ENCODE measurements around the gene ALG3.

ALG3 gene

DNA sequence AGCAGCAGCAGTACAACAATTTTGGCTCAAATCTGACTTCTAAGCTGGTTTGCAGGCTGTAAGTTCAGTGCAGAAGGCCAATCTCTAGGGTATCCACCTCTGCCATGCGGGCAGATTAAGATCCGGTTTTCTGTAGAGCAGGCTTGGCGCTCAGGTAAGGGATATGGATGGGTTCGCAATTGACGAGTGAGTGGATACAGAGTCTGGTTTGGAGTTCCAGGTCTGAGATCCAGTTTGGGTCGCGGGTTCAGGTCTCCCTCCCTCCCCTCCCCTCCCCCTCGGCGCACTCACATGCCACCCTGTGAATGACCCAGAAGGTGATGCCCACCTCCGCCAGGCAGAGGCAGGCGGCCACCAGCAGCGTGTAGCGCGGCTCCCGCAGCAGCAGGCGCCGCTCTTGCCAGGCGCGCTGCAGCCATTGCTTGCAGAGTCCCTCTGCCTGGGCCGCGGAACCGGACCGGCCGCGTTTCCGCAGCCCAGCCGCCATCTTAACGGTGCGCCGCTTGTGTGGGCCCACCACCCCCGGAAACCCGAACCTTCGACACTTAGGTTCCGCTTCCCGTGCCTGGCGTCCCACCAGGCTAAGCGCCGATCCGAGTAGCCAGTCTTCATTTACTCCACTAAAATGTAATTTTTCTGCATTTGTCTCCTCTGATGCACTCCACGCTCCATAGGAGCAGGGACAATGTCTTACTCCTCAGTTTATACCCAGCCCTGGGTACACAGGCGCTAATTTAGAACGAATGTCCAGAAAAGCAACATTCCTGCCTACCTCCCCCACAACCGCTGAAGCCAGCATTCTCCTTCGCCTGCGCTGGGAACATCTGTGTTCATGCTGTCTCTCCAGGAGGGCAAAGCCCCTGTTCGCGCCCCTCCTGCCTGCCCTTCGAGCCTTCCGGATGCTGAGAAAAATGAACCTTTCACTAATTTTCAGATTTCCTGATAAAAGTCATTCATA lies at the start of gene ALG3:
Gene ALG3, minus strand, starts transcription at position 509 of the 958 bp plus-strand sequence. Its CDS starts 22 bp downstream, at position 487.
- DNase-seq = peak; percentile 90
- Histone ChIP-seq H2AFZ (ENCODE audit: low read length) (peak within 1 kb of the TSS; percentile 98), H3K4me3 (ENCODE audit: low read length) (peak within 1 kb of the TSS; percentile 99), H3K36me3 (replicated peaks; ENCODE audit: insufficient read depth, low read length) (0 out of 2 replicates have a peak, but pooled peaks cover 7% of the 10 kb centered on the region), H3K27ac (ENCODE audit: low read length) (peak within 1 kb of the TSS; percentile 86), H3K79me2 (ENCODE audit: low read length) (peaks cover 32% of the 10 kb centered on the region), H3F3A (ENCODE audit: insufficient read depth, low read length) (peaks cover 14% of the 10 kb centered on the region), H3K9ac (ENCODE audit: low read length) (peak within 1 kb of the TSS; percentile 94), H3K4me1 (ENCODE audit: low read length) (no peaks in the 10 kb centered on the region), H3K9me3 (replicated peaks; ENCODE audit: insufficient read depth, low read length) (no peaks in the 10 kb centered on the region), H4K20me1 (ENCODE audit: insufficient read depth, low read length) (no peaks in the 10 kb centered on the region), H3K4me2 (ENCODE audit: low read depth, low read length) (peak within 1 kb of the TSS; percentile 98), H3K27me3 (replicated peaks; ENCODE audit: insufficient read depth, low read length) (no peaks in the 10 kb centered on the region), H3K9me2 (replicated peaks; ENCODE audit: insufficient read depth, low read length) (no peaks in the 10 kb centered on the region)
- TF ChIP-seq EZH2phosphoT487 (IDR thresholded peaks at IDR 0.05; ENCODE audit: low read length) = no peak
- no peak for TF ChIP-seq EZH2 (optimal IDR thresholded peaks at IDR 0.05; ENCODE audit: low read depth, low read length)
- TF ChIP-seq, protein P1, sequence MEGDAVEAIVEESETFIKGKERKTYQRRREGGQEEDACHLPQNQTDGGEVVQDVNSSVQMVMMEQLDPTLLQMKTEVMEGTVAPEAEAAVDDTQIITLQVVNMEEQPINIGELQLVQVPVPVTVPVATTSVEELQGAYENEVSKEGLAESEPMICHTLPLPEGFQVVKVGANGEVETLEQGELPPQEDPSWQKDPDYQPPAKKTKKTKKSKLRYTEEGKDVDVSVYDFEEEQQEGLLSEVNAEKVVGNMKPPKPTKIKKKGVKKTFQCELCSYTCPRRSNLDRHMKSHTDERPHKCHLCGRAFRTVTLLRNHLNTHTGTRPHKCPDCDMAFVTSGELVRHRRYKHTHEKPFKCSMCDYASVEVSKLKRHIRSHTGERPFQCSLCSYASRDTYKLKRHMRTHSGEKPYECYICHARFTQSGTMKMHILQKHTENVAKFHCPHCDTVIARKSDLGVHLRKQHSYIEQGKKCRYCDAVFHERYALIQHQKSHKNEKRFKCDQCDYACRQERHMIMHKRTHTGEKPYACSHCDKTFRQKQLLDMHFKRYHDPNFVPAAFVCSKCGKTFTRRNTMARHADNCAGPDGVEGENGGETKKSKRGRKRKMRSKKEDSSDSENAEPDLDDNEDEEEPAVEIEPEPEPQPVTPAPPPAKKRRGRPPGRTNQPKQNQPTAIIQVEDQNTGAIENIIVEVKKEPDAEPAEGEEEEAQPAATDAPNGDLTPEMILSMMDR (IDR thresholded peaks at IDR 0.05; ENCODE audit: low read length) = no peak

DNA sequence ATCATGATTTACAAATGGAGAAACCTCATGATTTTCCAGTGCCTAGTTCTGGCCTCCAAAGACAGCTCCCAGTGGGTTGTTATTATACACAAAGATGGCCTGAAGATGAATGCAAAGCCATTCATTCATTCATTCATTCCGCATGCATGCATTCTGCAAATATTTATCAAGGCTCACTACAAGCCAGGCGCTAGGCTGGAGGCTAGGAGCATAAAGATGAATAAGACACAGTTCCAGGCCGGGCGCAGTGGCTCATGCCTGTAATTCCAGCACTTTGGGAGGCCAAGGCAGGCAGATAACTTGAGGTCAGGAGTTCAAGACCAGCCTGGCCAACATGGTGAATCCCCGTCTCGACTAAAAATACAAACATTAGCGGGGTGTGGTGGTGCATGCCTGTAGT lies 47.9 kb upstream of the ALG3 start:
- Histone ChIP-seq H4K20me1 (ENCODE audit: insufficient read depth, low read length) (no peaks in the 10 kb centered on the region), H3K27me3 (replicated peaks; ENCODE audit: insufficient read depth, low read length) (peaks cover 20% of the 10 kb centered on the region; the same call in 1 of the 2 replicates), H3K9ac (ENCODE audit: low read length) (no peak overlapping the region), H3K79me2 (ENCODE audit: low read length) (peaks cover 26% of the 10 kb centered on the region), H3K4me3 (ENCODE audit: low read length) (no peak overlapping the region), H3K4me1 (ENCODE audit: low read length) (peaks cover 10% of the 10 kb centered on the region), H3K9me2 (replicated peaks; ENCODE audit: insufficient read depth, low read length) (no peaks in the 10 kb centered on the region), H3K36me3 (replicated peaks; ENCODE audit: insufficient read depth, low read length) (peaks cover 4% of the 10 kb centered on the region), H2AFZ (ENCODE audit: low read length) (no peak overlapping the region), H3K4me2 (ENCODE audit: low read depth, low read length) (no peak overlapping the region), H3F3A (ENCODE audit: insufficient read depth, low read length) (peaks cover 7% of the 10 kb centered on the region), H3K27ac (ENCODE audit: low read length) (no peak overlapping the region), H3K9me3 (replicated peaks; ENCODE audit: insufficient read depth, low read length) (no peaks in the 10 kb centered on the region)
- no peak for DNase-seq
- TF ChIP-seq EZH2 (optimal IDR thresholded peaks at IDR 0.05; ENCODE audit: low read depth, low read length) (no peak), EZH2phosphoT487 (IDR thresholded peaks at IDR 0.05; ENCODE audit: low read length) (no peak)
- TF ChIP-seq, protein P1 (IDR thresholded peaks at IDR 0.05; ENCODE audit: low read length) = no peak

DNA sequence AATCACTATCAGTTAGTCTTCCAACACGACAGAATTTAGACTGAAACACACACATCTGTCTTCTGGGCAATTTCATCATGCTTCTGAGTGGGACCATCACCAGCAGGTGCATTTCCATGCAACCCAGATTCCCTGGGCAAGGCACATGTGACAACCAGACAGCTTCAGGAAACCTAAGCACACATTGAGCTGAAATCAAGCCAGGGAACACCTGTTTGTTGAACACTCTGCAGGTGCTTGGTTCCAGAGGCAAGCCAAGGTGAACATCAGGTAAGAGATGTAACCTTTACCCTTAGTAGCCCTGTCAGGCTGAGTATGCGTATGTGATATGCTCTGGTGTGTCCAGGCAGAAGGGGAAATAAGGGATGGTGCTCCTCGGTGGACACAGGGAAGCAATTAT lies 47.0 kb upstream of the ALG3 start:
- Histone ChIP-seq H3K27ac (ENCODE audit: low read length) (no peak overlapping the region), H3K27me3 (replicated peaks; ENCODE audit: insufficient read depth, low read length) (peaks cover 20% of the 10 kb centered on the region; the same call in 1 of the 2 replicates), H3F3A (ENCODE audit: insufficient read depth, low read length) (peaks cover 7% of the 10 kb centered on the region), H3K4me3 (ENCODE audit: low read length) (no peak overlapping the region), H3K9me3 (replicated peaks; ENCODE audit: insufficient read depth, low read length) (no peaks in the 10 kb centered on the region), H3K9me2 (replicated peaks; ENCODE audit: insufficient read depth, low read length) (no peaks in the 10 kb centered on the region), H3K36me3 (replicated peaks; ENCODE audit: insufficient read depth, low read length) (no peaks in the 10 kb centered on the region; the same call in 1 of the 2 replicates), H2AFZ (ENCODE audit: low read length) (no peak overlapping the region), H4K20me1 (ENCODE audit: insufficient read depth, low read length) (no peaks in the 10 kb centered on the region), H3K4me2 (ENCODE audit: low read depth, low read length) (no peak overlapping the region), H3K9ac (ENCODE audit: low read length) (no peak overlapping the region), H3K79me2 (ENCODE audit: low read length) (peaks cover 17% of the 10 kb centered on the region), H3K4me1 (ENCODE audit: low read length) (peaks cover 10% of the 10 kb centered on the region)
- no peak for DNase-seq
- no peak for TF ChIP-seq EZH2 (optimal IDR thresholded peaks at IDR 0.05; ENCODE audit: low read depth, low read length)
- TF ChIP-seq EZH2phosphoT487 (IDR thresholded peaks at IDR 0.05; ENCODE audit: low read length) = no peak
- TF ChIP-seq, protein P1 (IDR thresholded peaks at IDR 0.05; ENCODE audit: low read length) = no peak

Data from MM.1S (cell line).